ENCODE measurements around the gene LMO2.
"Not testable (repeated sequence)": the region's sequence is repeated elsewhere in the genome, so short reads cannot be mapped to it uniquely, and the experiment has no call there.

LMO2 gene

GRCh38 chr11:33933602-33934001, 41.7 kb upstream of the LMO2 start:
- H3K4me3 ChIP-seq (ENCODE audit: low read depth, low read length), result no peak overlapping the region
- in situ Hi-C loops (cut with HindIII; ENCODE audit: low sequenced_read_pairs), result loop anchor here (5.0 kb wide), 1 partner anchor 86 kb away; no protein-coding TSS in a partner anchor
- no peak for DNase-seq (ENCODE audit: low read depth)
- TF ChIP-seq CTCF (IDR thresholded peaks at IDR 0.05; ENCODE audit: low read depth, low read length, missing control alignments), result no peak

GRCh38 chr11:33932721-33933120, 40.8 kb upstream of the LMO2 start:
- H3K4me3 ChIP-seq (ENCODE audit: low read depth, low read length), result no peak overlapping the region
- TF ChIP-seq CTCF (IDR thresholded peaks at IDR 0.05; ENCODE audit: low read depth, low read length, missing control alignments), result no peak
- in situ Hi-C loops (cut with HindIII; ENCODE audit: low sequenced_read_pairs), result loop anchor here (5.0 kb wide), 1 partner anchor 85 kb away; no protein-coding TSS in a partner anchor
- DNase-seq (ENCODE audit: low read depth), result no peak

DNA sequence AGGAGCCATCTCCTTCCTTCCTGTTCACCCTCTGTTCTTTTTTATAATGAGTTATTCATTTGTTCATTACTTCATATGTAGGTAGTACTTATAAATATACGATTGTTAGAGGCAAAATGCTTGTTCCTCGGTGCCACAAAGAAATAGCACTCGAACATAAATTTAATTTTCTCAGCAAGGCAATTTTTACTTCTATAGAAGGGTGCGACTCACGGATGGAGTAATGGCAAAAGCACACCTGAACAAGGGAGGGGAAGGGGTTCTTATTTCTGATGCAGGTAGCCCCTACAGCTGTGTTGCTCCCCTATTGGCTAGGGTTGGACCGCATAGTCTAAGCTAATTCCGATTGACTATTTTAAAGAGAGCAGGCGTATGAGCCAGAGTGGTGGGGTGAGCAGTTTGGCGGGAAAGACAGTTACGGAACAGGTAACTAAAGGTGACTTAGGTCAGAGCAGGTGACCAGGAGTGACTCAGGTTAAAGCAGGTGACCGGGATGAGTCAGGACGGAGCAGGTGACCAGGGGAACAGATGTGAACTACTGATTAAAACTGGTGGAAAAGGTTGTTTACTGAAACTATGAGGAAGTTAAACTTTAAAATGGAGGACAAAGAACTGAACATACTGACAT, 40.0 kb upstream of the LMO2 start:
- not testable (repeated sequence) for H3K4me3 ChIP-seq (ENCODE audit: low read depth, low read length); DNase-seq (ENCODE audit: low read depth)
- in situ Hi-C loops (cut with HindIII; ENCODE audit: low sequenced_read_pairs), result loop anchor here (5.0 kb wide), 1 partner anchor 85 kb away; no protein-coding TSS in a partner anchor

DNA sequence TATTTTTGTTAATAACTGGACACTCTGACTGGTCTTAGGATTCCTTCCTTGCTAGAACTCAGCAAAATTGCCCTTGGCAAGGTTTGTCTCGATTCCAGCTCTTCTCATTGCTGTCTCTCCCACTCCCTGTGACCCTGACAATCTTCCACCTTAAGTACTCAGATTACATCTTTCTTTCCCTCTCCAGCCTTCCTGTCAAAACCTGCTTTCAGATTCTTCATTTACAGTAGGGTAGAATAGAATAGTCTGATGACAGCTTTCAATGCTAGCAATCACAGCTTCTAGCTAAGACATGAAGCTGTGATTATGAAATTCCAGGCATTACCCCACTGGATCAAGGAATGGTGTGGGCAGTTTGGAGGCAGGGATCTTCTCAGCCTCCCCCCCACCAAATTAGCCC, 39.2 kb upstream of the LMO2 start:
- no peak for DNase-seq (ENCODE audit: low read depth)
- no peak for TF ChIP-seq CTCF (IDR thresholded peaks at IDR 0.05; ENCODE audit: low read depth, low read length, missing control alignments)
- in situ Hi-C loops (cut with HindIII; ENCODE audit: low sequenced_read_pairs), result loop anchor here (5.0 kb wide), 1 partner anchor 84 kb away; no protein-coding TSS in a partner anchor
- H3K4me3 ChIP-seq (ENCODE audit: low read depth, low read length), result no peak overlapping the region

- in situ Hi-C loops (cut with HindIII; ENCODE audit: low sequenced_read_pairs), result loop anchor here (5.0 kb wide), 1 partner anchor 83 kb away; no protein-coding TSS in a partner anchor
- DNase-seq (ENCODE audit: low read depth), result no peak
- no peak overlapping the region for H3K4me3 ChIP-seq (ENCODE audit: low read depth, low read length)
Measured at GRCh38 chr11:33930317-33931021, 38.6 kb upstream of the LMO2 start.

GRCh38 chr11:33928564-33928963, 36.7 kb upstream of the LMO2 start:
- H3K4me3 ChIP-seq (ENCODE audit: low read depth, low read length), result no peak overlapping the region
- in situ Hi-C loops (cut with HindIII; ENCODE audit: low sequenced_read_pairs), result no loop called here
- no peak for DNase-seq (ENCODE audit: low read depth)
- no peak for TF ChIP-seq CTCF (IDR thresholded peaks at IDR 0.05; ENCODE audit: low read depth, low read length, missing control alignments)

More at GRCh38 chr11:33930317-33931021, 38.6 kb upstream of the LMO2 start:
- no peak for TF ChIP-seq CTCF (IDR thresholded peaks at IDR 0.05; ENCODE audit: low read depth, low read length, missing control alignments)

Data from astrocyte of the cerebellum (primary cell).